DLD1 (cell line): ENCODE results near the gene NAV3.
"Not testable (repeated sequence)": the region's sequence is repeated elsewhere in the genome, so short reads cannot be mapped to it uniquely, and the experiment has no call there.

ENCODE experiments used
- in situ Hi-C: cut with HindIII; loops from 2 replicates; pipeline ENCODE4 v1.10.0; 2017; ENCODE audit warnings: low sequenced_read_pairs

Gene NAV3

GRCh38 chr12:78229591-78230101, 399.0 kb downstream of the NAV3 start:
- in situ Hi-C loops, result no loop called here

- in situ Hi-C loops, result no loop called here
Measured at GRCh38 chr12:78232756-78233155, 402.1 kb downstream of the NAV3 start.

- in situ Hi-C loops, result no loop called here
Measured at GRCh38 chr12:78236264-78236663, 405.6 kb downstream of the NAV3 start.

- in situ Hi-C loops, result no loop called here
Measured at GRCh38 chr12:78239544-78239943, 408.9 kb downstream of the NAV3 start.

GRCh38 chr12:78240827-78241226, 410.1 kb downstream of the NAV3 start:
- in situ Hi-C loops, result no loop called here

GRCh38 chr12:78241446-78241845, 410.8 kb downstream of the NAV3 start:
- in situ Hi-C loops, result no loop called here

GRCh38 chr12:78244916-78245507, 414.3 kb downstream of the NAV3 start:
- in situ Hi-C loops, result no loop called here

- in situ Hi-C loops, result no loop called here
Measured at GRCh38 chr12:78248321-78248720, 417.6 kb downstream of the NAV3 start.

- in situ Hi-C loops, result no loop called here
Measured at GRCh38 chr12:78249578-78249977, 418.9 kb downstream of the NAV3 start.

GRCh38 chr12:78257662-78258061, 427.0 kb downstream of the NAV3 start:
- in situ Hi-C loops, result not testable (repeated sequence)

- in situ Hi-C loops, result no loop called here
Measured at GRCh38 chr12:78260976-78261375, 430.3 kb downstream of the NAV3 start.

GRCh38 chr12:78261901-78262300, 431.2 kb downstream of the NAV3 start:
- in situ Hi-C loops, result no loop called here
